HG03469 (cell line): ENCODE results near the gene GMPR2.

Experiments
- ATAC-seq: cut with Tn5 transposase; IDR thresholded peaks from one replicate; pipeline ENCODE4 v1.9.1; 2021; ENCODE audit warnings: mild to moderate bottlenecking, moderate library complexity, moderate number of reproducible peaks; ENCODE audit not compliant: unreplicated experiment

Gene GMPR2

GRCh38 chr14:24263848-24264247 is 31.1 kb downstream of the GMPR2 start:
- ATAC-seq = no peak

- no peak for ATAC-seq
These were observed 31.6 kb downstream of the GMPR2 start for GRCh38 chr14:24264298-24264697.

GRCh38 chr14:24266344-24267244 is 33.9 kb downstream of the GMPR2 start:
- no peak for ATAC-seq

GRCh38 chr14:24267516-24267915 is 34.8 kb downstream of the GMPR2 start:
- ATAC-seq = no peak

- no peak for ATAC-seq
These were observed 35.5 kb downstream of the GMPR2 start for GRCh38 chr14:24268225-24268624.

- ATAC-seq = no peak
These were observed 36.6 kb downstream of the GMPR2 start for GRCh38 chr14:24269368-24269767.

DNA sequence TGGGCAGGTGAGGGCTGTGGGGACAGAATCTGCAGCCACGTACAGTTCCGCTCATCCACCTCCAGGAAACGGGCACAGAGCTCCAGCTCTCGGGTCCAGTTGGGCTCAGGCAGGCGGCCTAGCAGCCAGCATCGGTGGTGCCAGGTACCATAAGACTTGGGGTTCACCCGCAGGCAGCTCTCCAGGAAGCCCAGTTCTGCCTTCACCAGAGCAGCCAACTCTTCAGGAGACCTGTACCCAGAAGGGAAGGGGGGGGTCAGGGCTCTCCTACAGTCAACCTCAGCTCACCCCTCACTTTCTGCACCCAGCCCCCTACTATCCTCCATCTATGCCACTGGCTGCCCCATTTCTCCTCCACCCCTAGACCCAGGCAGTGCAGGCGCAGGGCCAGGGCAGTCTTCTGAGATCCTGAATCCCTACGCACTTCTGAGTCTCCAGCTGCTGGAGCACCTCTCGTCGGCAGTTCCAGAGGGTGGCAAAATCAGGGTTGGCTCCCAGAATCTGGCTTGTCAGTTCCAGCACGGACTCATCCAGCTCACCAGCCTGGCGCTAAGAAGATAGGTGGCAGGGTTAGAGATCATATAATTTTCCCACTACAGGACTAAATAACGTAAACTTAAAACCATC is 37.3 kb downstream of the GMPR2 start:
- ATAC-seq = no peak

- ATAC-seq = no peak
These were observed 37.9 kb downstream of the GMPR2 start for GRCh38 chr14:24270537-24271133.

GRCh38 chr14:24271134-24271833 is 38.6 kb downstream of the GMPR2 start, which contains the start of gene RABGGTA:
RABGGTA (minus strand) TSS chr14:24271597; CDS start chr14:24271115, 482 bp downstream.
- peak; percentile 83 for ATAC-seq

GRCh38 chr14:24271834-24272263 is 39.1 kb downstream of the GMPR2 start:
- no peak for ATAC-seq

- no peak for ATAC-seq
These were observed 39.7 kb downstream of the GMPR2 start for GRCh38 chr14:24272467-24272866.

DNA sequence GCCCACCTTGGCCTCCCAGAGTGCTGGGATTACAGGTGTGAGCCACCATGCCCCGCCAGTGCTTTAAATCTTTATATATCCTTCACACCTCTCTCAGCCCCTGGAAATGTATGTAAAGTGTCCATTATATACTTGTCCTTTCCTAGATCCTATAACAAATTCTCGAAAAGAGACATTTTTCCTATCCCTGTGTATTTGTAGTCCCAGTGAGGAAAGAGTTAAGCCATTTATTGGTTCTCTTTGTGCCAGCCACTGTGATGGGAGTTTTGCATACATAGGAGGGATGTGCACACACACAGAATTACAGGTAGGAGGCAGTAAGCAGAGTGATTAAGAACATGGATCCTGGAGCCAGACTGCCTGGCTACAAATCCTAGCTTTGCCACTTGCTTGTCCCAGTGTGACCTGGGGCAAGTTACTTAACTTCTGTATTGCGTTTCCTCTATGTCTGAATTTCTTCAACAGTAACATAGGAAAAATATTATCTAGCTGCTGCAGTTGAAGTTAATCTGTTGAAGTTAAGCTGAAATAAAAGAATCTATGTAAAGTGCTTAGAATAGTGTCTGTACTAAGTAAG is 40.8 kb downstream of the GMPR2 start:
- ATAC-seq = no peak

GRCh38 chr14:24274101-24274543 is 41.4 kb downstream of the GMPR2 start:
- peak; percentile 37 for ATAC-seq

DNA sequence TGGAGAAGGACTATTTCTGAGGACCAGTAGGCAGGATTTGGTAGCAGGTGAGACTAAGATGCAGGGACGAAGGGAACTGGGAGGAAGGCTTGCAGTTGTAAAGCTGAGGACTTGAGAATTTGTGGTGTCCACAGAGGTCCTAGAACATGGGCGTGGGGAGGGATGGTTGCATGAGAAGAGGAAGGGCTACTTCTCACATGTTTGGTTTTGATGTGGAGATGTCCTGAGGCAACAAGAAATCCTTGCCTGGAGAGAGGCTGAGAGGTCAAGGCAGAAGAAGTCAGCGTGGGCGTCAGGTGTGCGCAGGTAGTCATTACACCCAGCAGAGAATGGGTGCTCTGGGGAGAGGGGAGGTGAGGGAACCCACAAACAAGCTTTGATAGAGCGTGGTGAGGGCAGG is 44.3 kb downstream of the GMPR2 start:
- no peak for ATAC-seq

- ATAC-seq = no peak
These were observed 45.0 kb downstream of the GMPR2 start for GRCh38 chr14:24277606-24278321.

DNA sequence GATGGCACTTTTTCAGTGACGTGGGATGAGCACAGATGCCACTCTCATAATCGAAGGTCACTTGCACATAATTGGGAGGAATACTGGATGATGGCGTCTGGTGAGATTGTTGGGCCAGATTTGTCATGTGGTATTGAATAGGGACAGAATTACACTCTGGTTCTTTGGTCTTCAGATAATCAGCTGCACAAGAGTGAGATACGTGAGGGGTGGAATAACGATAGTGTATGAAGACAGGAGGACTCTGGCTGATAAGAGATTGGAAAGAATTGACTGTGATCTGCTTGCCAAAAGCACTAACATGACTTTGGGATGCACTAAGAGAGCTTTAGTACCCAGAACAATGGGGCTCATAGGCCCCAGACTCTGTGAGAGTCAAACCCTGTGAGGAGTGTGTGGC is 45.7 kb downstream of the GMPR2 start:
- ATAC-seq = no peak

DNA sequence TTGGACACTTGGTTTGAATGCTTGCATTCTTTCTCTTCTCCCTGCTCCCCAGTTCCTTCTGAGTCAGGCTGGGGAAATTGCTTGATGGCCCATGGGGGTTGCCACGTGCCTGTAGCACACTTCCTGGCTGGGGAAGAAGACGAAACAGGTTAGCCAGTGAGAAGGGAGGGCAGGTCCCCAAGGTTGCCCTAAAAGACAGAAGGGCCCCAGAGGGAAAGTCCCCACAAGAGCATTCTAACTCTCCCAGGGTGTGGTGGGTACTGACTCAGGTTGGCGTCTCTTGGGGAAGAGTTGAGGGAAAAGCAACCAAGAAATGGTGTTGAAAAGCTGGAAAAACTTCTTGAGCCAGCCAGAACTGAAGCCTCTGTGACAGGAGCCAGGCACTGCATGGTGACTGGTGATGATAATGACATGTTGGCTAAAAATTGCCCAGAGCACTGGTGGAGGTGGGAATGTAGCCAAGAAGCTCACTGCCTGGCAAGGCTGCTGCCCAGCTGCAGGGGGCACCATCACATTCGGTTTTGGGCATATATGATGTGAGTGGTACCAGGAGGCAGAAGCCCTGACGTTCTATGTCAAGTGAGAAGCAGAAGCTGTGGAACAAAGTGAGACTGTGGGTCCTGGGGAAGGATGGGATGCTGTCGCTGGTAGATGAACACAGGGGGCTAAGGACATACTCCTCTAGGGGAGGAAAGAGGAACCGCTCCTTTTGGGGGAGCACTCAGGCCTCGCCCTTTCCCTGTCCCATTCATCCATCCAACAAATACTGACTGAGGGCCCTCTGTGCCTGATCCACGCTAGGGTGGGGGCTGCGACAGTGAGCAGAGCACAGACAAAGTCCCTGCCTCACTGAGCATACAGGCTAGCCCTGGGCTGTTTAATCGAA is 46.8 kb downstream of the GMPR2 start:
- ATAC-seq = peak; percentile 44

GRCh38 chr14:24280797-24281460 is 48.2 kb downstream of the GMPR2 start:
- no peak for ATAC-seq
